ENCODE results near the gene MMP26.
A peak's percentile ranks its signal among the peaks of the same experiment; 100 is the strongest.
"Not testable (repeated sequence)": the region's sequence is repeated elsewhere in the genome, so short reads cannot be mapped to it uniquely, and the experiment has no call there.

Gene MMP26

GRCh38 chr11:4704054-4704789, at the start of gene MMP26:
TSS of gene MMP26 (plus strand) at chr11:4704784.
- DNase-seq, result peak; percentile 87

GRCh38 chr11:4658629-4659445, 45.7 kb upstream of the MMP26 start:
- no peak for DNase-seq

- DNase-seq, result peak; percentile 62
These were observed 41.7 kb upstream of the MMP26 start for GRCh38 chr11:4662876-4663275.

- DNase-seq, result no peak
These were observed 40.4 kb upstream of the MMP26 start for GRCh38 chr11:4664183-4664582.

DNA sequence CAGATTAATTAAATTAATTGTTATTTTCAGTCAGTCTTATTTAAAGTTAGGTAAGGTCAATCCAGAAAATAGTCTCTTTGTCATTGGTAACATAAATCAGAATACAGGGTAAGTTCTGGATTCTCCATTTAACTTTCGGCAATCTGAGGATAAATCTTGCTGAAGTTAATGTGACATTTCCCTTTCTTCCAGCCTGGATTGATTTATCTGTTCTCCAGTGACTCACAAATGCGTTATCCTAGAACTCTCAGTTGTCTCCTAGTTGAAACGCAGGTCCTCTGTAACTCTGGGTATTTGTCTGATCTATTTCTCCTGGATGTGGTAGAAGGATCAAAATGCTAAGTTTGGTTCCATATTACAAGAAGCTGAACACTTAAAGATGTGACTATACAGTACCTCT, 39.8 kb upstream of the MMP26 start:
- DNase-seq, result no peak

DNA sequence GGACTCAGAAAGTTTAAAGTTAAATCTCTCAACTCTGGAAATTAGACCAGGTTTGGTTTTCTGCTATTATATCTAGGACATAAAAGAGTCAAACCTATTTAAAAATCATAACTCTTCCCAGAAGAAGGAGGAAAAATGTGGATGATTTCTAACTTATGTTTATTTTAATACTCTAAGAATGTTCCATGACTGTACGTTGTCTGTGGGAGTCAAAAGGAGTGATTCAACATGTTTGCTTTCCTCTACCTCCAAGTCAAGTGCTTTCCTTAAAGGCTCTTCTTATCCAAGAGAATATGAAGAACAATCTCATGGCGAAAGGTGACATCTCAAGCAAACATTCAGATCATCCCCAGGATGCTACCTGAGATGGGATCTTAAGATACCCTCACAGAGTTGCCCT, 39.2 kb upstream of the MMP26 start:
- DNase-seq, result no peak

DNA sequence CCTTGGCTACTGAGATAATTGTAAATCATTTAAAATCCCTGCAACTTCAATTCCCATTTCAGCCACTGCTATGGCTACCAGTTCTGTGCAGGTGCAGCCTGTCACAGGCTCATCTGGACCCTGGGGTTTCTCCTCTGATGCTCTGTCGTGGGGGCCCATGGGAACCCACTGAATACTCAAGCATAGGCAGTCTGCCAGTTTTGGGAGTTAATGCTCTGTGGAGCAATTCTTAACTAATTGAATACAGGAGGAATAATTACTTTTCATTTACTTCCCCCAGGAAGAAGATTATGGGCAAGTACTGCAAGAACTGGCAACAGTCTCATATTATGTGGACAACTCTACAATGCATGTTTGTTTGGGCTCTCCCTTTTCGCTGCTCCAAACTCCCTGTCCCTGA, 32.8 kb upstream of the MMP26 start:
- DNase-seq, result peak; percentile 88

GRCh38 chr11:4672470-4672869, 32.1 kb upstream of the MMP26 start:
- DNase-seq, result no peak

GRCh38 chr11:4673781-4674180, 30.8 kb upstream of the MMP26 start:
- no peak for DNase-seq

DNA sequence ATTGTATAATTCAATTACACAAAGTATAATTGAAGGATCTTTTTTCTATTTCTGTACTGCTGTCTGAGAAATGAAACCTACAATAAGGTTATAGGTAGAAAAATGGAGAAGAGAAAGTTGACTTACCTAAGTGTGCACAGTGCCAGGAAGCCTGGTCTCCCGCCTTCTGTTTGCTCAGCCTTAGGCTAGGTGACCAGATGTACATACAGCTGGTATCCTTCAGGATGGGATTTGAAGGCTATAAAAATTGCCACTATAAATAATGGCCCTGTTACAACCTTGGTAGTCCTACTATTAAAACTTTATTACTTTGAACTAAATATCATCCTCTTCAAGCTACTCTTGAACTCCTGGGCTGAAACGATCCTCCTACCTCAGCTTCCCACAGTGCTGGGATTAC, 26.6 kb upstream of the MMP26 start:
- peak; percentile 80 for DNase-seq

- peak; percentile 81 for DNase-seq
These were observed 24.2 kb upstream of the MMP26 start for GRCh38 chr11:4680341-4680740.

DNA sequence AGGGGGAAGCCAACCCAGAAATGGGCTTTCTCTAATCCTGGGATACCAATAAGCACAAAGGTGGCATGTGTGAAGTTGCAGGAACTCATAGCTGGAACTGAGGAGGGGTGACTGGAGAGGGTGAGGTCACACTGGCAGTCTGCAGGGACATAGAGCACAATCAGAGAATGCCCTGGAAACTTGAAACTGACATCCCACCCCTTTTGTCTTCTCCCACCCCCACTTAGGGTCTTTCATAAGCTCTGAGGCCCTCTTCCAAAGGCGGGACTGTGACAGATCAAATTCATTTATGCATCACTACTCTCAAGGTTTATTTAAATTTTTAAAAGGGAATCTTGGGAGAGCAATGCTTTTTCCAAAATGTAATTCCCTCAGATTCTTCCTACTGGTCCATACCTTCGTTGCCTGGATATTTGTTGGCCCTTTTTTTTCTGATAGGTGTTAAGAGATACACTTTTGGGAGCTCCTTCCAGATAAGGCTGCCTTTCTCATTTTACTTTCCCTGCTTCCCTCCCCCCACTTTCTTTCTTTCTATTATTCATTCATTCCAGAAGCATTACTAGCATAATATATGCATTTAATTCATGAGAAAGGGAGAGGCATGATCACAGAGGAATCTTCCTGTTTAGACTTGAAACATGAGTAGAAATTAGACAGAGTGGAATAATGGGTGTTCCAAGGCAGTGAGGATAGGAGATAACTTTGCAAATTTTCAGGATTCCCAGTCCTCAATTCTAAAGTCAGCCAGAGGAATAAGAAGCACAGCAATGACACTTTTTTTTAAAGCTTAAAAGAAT, 21.8 kb upstream of the MMP26 start:
- DNase-seq, result no peak

- DNase-seq, result no peak
These were observed 19.8 kb upstream of the MMP26 start for GRCh38 chr11:4684631-4685285.

DNA sequence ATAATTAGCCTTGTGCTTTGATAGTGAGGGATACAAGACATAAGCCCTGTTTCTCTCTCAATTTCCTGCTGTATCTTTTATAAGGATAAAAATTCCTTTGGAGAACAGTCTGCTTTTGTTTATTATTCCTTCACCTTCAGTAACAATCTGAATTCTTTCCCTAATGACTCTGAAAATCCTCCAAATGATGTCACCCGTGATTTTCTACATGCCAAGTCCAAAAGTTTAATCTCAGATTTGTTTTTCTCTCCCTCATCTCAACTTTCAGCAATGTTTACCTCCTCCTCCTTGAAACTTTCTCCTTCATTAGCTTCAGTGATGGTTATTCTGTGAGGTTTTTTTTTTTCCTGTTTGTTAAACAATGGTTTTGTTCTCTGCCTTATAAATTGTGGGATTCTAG, 9.1 kb upstream of the MMP26 start:
- no peak for DNase-seq

GRCh38 chr11:4697585-4697984, 7.0 kb upstream of the MMP26 start, which contains the start of gene OR51E2:
TSS of gene OR51E2 (minus strand) at chr11:4697853. CDS start at chr11:4682711, 15,142 bp downstream.
- DNase-seq, result no peak

DNA sequence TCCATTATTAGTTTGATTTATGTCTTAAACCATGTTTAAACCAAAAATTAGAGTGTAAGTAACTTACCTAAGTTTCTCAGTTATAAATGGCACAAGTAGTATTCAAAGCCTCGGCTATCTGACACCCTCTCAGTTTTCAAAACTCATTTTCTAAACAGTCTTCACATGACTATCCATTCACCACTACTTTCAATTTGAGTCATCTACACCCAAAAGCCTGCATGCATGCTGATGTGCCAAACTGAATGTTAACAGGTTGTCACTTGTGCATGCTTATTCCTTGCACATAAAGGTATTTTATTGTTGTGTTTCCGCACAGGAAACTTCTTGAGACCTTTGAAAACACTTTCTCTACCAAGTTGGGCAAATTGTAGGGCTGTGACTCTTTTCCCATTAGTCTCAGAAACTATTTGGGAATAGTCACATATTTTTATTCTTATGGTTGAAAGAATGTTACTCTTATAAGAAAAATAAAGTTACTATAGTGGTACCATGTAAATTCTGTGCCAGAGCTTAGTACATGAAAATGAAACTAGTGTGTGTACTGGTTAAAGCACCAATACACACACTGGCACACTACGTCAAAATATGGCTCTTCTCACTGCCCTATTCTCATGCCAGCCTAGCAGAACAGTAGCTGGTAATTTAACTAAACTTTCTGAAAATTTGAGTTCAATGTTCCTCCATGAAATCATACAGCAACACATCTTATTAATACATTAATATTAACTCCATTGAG, 4.7 kb upstream of the MMP26 start:
- DNase-seq, result no peak

DNA sequence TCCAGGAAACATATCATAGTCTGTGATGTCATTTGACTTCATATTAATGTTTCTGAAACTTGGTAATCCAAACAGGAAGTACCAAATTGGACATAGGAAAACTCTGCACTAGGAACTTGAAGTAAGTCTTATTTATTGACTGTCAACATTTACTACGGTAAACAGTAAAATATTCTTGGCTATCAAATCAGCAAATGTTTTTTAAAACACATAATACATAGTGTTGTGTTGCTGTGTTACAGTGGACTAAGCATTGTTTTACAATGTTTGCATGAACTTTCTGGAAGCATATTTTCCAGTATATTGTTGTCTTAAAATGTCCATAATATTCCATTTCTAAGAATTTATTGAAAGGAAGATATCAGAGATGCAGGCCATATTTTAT, 4.2 kb upstream of the MMP26 start:
- DNase-seq, result no peak

DNA sequence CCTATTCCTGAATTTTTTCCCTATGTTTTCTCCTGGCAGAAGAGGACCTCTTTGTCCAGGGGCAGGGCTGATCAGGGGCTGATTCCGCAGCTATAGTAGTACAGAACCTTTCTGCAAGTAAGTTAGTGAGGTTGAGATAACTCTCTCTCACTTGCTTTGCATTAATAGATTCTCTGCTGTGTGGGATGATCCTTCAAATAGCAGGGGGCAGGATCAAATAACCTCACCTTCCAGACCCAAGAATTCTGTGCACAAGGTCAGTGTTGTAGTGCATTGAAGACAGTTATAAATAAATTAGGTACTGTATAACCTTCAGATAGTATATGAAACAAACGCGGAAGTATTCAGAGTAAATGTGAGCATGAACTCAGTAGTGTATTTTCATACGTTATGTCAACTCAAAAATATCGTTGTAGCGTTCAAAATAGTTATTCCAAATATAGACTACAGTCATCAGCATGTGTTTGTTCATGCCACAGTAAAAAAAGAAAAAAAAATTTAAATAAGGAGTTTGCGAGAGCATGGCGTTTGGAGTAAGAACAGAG, 278 bp downstream of the MMP26 start:
- no peak for DNase-seq

DNA sequence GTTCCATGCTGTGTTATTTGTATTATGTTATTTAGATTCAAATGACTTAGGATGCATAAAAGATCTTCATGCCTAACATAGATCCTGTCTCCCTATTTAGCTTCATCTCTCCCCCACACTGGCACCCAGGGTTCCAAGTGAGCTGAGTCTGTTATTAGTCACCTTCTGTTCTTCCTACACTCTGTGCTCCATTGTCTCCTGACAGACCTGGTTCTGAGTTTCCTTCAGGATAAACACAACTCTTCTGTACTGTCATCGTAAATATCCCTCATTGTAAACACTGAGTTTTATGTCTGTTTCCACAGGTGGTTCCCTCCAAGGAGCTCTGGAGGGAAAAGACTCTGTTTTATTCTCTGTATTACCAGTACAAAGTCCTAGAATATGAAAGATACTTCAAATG, 8.7 kb downstream of the MMP26 start:
- DNase-seq, result no peak

DNA sequence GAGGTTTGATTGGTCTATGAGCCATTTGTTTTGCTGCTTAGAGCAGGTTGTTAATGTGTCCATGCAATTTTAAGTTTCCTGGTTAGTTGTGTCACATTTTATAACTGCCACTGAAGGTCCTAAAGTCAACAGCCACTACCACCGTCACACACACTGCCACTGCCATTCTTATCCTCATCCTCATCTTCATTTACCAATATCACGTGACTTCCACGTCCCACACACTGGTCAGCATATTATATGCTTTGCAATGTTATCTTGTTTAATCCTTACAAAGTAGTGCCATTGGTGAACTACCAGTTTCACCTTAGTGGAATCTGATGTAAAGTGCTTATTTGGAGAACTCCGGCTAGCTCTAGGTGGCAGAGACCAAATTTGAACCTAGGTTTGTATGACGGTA, 9.7 kb downstream of the MMP26 start:
- no peak for DNase-seq

- DNase-seq, result not testable (repeated sequence)
These were observed 18.3 kb downstream of the MMP26 start for GRCh38 chr11:4722616-4723534.
